GM12878 (cell line): Measurements from ENCODE around the gene ORC4.
A peak's percentile ranks its signal among the peaks of the same experiment; 100 is the strongest.

Experiments
- CREB1 ChIP-seq: IDR thresholded peaks from 2 replicates; pipeline ENCODE4 v1.6.1; 2012; ENCODE audit warnings: low read depth, mild to moderate bottlenecking, inconsistent platforms
- HDGF ChIP-seq: fragments of 450-650 bp; IDR thresholded peaks from 2 replicates; pipeline ENCODE4 v1.6.1; 2016; ENCODE audit warnings: antibody characterized with exemption
- JUNB ChIP-seq: IDR thresholded peaks from 2 replicates; pipeline ENCODE4 v1.6.1; 2016; ENCODE audit warnings: antibody characterized with exemption, mild to moderate bottlenecking
- POLR2AphosphoS5 ChIP-seq: IDR thresholded peaks from 2 replicates; pipeline ENCODE4 v1.6.1; 2011; ENCODE audit warnings: mild to moderate bottlenecking, low read length, inconsistent platforms
- RAD21 ChIP-seq: IDR thresholded peaks from 2 replicates; pipeline ENCODE4 v1.6.1; 2011; ENCODE audit warnings: mild to moderate bottlenecking, low read depth, low read length, moderate library complexity; ENCODE audit not compliant: insufficient read depth
- RB1 ChIP-seq: fragments of 450-650 bp; formaldehyde crosslinking; IDR thresholded peaks from 2 replicates; pipeline ENCODE4 v1.6.1; 2017; ENCODE audit warnings: mild to moderate bottlenecking, borderline replicate concordance
- STAT1 ChIP-seq: fragments of 450-650 bp; conservative IDR thresholded peaks from 2 replicates; pipeline ENCODE4 v1.6.1; 2014; ENCODE audit warnings: antibody characterized with exemption, mild to moderate bottlenecking
- TF ChIP-seq, protein P1 (sequence below), 3 experiments: IDR thresholded peaks in 2 of 3; conservative IDR thresholded peaks in 1 of 3; 2 replicates each; pipeline ENCODE4 v1.5.1; 2011; ENCODE audit warnings: low read depth in 3 of 3, low read length in 3 of 3, mild to moderate bottlenecking in 3 of 3, control low read depth in 2 of 3, moderate library complexity in 2 of 3, inconsistent platforms in 1 of 3, mixed read lengths in 1 of 3; ENCODE audit not compliant: control insufficient read depth in 2 of 3, insufficient read depth in 1 of 3; ENCODE audit errors: extremely low read depth in 1 of 3

DNA sequence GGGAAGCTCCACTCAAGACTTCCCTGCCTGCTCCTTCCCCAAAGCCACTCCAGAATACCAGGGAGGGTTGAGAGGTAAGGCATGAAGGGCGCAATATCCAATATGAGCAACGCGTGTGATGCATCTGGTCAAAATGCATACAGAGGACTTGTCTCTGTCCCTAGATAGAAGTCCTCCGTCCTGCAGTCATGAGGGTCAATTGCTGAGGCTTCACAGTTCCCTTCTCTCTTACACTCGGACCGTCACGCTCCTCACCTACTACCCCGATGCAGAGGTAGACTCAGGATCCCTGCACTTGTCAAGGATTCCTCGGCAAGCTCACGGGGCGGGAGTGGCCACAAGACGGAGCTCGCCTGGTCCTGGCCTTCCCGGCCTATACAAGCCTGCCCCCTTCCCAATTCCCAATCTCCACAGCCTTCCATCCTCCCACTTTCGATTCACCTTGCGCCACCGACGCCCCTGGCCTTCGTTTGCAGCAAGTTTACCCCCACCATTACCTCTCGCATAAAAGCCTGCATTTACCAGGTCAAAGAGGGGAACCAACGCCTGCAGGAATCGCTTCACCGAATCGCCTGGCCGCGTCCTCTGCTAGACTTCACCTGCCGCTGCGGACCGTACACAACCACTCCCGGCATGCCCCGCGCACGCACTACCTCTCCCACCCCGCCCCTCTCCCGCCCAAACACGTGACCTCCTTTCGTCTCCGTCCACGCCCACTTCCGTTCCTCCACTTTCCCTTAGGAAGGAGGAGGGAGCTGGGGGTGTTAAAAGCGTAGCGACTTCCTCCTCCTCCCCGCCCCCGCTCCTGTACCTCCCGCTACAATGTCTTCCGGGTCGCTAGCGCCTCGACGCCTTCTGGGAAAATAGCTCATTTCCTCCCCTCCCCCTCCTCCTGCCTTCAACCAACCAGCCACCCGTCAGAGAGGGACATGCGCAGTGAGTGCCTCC is at the start of gene ORC4:
- no peak for TF ChIP-seq JUNB
- TF ChIP-seq POLR2AphosphoS5: peak; percentile 81
- peak; percentile 19; the same call in 1 of the 2 replicates for TF ChIP-seq RAD21
- TF ChIP-seq STAT1: 0 out of 2 replicates have a peak, but pooled peaks have one; percentile 19
- TF ChIP-seq HDGF: peak; percentile 98
- TF ChIP-seq, protein P1, sequence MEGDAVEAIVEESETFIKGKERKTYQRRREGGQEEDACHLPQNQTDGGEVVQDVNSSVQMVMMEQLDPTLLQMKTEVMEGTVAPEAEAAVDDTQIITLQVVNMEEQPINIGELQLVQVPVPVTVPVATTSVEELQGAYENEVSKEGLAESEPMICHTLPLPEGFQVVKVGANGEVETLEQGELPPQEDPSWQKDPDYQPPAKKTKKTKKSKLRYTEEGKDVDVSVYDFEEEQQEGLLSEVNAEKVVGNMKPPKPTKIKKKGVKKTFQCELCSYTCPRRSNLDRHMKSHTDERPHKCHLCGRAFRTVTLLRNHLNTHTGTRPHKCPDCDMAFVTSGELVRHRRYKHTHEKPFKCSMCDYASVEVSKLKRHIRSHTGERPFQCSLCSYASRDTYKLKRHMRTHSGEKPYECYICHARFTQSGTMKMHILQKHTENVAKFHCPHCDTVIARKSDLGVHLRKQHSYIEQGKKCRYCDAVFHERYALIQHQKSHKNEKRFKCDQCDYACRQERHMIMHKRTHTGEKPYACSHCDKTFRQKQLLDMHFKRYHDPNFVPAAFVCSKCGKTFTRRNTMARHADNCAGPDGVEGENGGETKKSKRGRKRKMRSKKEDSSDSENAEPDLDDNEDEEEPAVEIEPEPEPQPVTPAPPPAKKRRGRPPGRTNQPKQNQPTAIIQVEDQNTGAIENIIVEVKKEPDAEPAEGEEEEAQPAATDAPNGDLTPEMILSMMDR (IDR thresholded peaks at IDR 0.05 in 2 of 3, conservative IDR thresholded peaks at IDR 0.05 in 1 of 3; ENCODE audit: control insufficient read depth in 2 of 3, extremely low read depth in 1 of 3, insufficient read depth in 1 of 3, low read depth in 3 of 3, low read length in 3 of 3): peak in 2 of 3 experiments; percentile 19 to 26; a peak in 2 of 6 replicates
- peak; percentile 90 for TF ChIP-seq CREB1
- TF ChIP-seq RB1: 0 out of 2 replicates have a peak, but pooled peaks have one; percentile 6
